D721Med (cell line): ENCODE results near the gene FIGLA.

ENCODE experiments used
- DNase-seq: peaks from one replicate; pipeline ENCODE4 v3.0.0; 2011; ENCODE audit warnings: low spot score; ENCODE audit not compliant: insufficient read length
- FAIRE-seq: peaks from 2 replicates; lab custom pipeline; 2011; peaks lifted over from hg19 to GRCh38; lab: Jason Lieb, UNC
- CTCF ChIP-seq: IDR thresholded peaks from 2 replicates; pipeline ENCODE4 v1.5.1; 2012; ENCODE audit warnings: mild to moderate bottlenecking, control low read depth; ENCODE audit not compliant: insufficient read depth; ENCODE audit errors: missing control alignments

FIGLA gene

GRCh38 chr2:70808983-70809958 lies 18.8 kb upstream of the FIGLA start:
- FAIRE-seq (no peak), DNase-seq (no peak)
- no peak for TF ChIP-seq CTCF

- TF ChIP-seq CTCF, result no peak
- DNase-seq (no peak), FAIRE-seq (no peak)
These were observed 17.3 kb upstream of the FIGLA start for GRCh38 chr2:70807828-70808118.

- FAIRE-seq (no peak), DNase-seq (no peak)
- TF ChIP-seq CTCF, result no peak
These were observed 16.8 kb upstream of the FIGLA start for GRCh38 chr2:70807102-70807827.

- FAIRE-seq (no peak), DNase-seq (no peak)
- no peak for TF ChIP-seq CTCF
These were observed 16.2 kb upstream of the FIGLA start for GRCh38 chr2:70806620-70807019.

- DNase-seq (no peak), FAIRE-seq (no peak)
- no peak for TF ChIP-seq CTCF
These were observed 15.6 kb upstream of the FIGLA start for GRCh38 chr2:70806013-70806412.

GRCh38 chr2:70801607-70802263 lies 11.3 kb upstream of the FIGLA start:
- DNase-seq (no peak), FAIRE-seq (no peak)
- no peak for TF ChIP-seq CTCF
